ENCODE data around the gene ARHGEF10L.

ARHGEF10L gene

DNA sequence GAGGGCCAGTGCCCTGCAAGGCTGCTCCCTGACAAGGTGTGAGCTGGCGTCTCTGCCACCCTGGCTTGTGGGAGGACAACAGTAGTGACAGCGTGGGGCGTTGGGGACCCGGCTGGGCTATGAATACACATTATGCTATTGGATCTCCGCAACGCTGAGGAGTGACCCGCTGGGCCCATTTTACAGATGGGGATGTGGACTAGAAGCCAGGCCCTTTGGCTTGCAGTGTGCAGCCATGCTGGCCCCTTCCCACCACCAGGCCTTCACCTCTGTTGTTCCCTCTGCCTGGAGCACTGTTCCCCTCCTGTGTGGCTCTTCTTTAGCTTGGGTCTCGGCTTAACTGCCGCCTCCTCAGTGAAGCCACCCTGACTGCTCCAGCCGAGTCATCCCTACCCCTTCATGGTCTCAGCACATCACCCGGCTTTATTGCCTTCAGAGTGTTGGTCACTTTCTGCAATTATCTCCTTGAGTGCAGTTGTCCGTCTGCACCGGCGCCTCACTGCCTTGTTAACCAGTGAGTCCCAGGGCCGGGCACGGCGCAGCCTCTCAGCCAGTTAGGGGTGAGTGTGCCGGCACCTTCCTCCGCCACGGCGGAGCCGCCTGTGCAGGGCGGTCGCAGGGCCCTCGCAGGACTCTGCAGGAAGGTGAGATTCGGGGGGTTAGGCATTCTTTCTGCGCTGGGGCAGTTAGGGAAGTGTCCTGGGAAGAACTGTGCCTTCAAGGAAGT lies 131.3 kb downstream of the ARHGEF10L start:
- in situ Hi-C loops (cut with HindIII; ENCODE audit: low sequenced_read_pairs) = no loop called here

DNA sequence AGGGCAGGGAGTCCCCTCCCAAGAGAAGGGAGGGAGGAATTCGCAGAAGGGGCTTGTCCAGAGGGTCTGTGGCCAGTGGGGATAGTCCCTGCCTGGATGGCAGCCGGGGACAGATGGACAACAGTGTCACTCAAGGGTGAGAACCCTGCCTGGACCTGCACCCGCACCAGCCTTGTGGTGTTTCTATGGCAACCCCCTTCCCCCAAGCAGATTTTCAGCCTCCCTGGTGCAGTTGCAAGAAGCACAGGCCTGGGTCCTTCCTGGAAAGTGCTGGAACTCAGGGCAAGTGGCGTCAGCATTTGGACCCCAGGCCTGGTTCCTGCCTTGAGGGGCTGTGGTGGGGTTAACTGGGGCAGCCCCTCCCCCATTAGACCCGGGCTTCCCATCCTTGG lies 131.8 kb downstream of the ARHGEF10L start:
- in situ Hi-C loops (cut with HindIII; ENCODE audit: low sequenced_read_pairs) = no loop called here

DNA sequence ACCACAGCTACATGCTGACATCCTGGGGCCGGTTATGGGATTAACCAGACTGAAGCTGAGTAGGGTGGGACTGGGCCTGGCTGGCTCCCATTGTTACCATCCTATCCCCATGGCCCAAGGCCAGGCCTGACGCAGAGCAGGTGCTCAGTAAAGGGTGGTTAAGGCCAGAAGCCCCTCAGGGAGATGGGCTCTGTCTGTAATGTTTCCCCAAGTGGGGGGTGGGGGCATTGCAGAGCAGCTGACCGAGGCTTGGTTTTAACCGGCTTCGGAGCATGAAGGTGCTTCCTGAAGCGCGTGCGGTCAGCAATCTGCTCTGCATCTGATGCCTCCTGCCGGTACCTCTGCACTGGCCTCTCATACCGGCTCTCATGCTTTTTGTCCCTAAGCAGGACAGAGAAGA lies 132.2 kb downstream of the ARHGEF10L start:
- in situ Hi-C loops (cut with HindIII; ENCODE audit: low sequenced_read_pairs) = no loop called here

DNA sequence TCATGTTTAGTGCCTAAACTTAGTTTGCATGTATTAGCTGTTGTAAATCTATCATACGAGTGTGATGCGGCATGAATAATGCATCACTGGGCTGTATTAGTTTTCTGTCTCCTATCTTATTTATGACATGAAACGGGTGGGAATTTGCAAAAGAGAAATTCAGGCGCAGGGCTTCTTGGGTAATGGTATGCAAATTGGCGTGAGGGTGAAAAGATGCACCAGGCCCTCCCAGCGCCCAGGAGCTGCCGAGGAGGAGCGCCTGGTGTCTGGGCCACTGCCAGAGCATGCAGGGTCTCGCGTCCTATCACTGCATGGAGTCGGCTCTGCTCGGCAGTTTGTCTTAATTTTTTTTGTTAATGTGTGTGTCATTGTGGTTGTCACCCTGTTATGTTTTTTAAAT lies 132.7 kb downstream of the ARHGEF10L start:
- in situ Hi-C loops (cut with HindIII; ENCODE audit: low sequenced_read_pairs) = no loop called here

DNA sequence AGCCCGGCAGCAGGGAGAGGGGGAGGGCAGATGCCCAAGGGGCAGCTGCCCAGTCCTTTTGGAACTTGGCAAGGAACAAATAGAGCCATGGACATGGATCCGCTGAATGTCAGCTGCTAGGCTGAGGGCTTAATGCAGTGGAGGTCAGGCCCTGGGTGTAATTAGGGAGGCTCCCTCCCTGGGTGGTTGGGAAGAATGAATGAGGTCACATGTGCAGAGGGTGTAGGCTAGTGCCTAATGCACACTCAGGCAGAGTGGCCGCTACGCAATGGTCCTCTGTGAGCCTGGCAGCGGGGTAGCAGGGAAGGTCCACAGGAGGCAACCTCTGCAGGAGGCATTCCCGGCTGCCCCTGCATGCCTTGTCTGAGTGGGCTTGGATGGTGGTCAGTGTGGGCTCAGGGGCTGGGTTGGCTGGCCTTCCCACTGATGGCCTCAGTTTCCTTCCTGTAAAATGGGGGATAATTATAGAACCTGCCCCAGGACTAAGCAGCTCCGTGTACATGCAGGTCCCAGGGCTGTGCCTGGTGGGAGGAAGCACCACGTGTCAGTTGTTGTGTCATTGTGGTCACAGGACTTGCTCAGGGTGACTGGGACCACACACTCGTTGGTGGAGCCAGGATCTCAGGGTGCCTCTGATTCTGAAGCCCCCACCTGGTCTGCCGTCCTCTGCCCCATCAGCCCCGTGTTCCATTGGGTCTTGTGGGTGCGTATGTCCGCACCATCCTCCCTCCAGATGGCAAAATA lies 134.0 kb downstream of the ARHGEF10L start:
- in situ Hi-C loops (cut with HindIII; ENCODE audit: low sequenced_read_pairs) = no loop called here

DNA sequence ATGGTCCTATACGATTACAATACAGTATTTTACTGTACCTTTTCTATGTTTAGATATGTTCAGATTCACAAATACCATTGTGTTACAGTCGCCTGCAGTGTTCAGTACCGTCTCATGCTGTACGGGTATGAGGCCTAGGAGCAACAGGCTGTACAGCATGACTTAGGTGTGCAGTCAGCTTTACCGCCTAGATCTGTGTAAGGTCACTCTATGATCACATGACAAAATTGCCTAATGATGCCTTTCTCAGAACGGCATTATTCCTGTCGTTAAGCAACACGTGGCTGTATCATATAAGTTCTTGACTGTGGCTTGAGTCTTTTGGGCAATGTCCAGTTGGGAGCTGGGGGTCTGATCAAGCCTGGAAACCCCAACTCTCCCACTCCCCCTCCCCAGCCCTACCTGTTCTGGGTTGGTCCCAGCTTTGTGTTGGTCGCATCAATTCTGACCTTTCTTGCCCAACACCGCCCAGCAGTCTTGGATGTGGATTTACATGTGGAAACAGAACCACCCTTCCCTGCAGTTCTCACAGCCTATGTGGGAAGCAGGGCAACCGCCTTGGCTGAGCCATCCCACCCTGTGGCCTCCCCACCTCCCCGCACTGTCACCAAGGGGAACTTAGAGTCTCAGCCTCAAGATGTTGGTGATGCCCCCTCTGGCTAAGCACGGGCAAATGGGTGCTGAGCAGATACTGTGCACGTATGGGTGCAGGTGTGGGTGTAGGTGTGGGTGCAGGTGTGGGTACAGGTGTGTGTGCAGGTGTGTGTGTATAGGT lies 135.4 kb downstream of the ARHGEF10L start:
- in situ Hi-C loops (cut with HindIII; ENCODE audit: low sequenced_read_pairs) = no loop called here

DNA sequence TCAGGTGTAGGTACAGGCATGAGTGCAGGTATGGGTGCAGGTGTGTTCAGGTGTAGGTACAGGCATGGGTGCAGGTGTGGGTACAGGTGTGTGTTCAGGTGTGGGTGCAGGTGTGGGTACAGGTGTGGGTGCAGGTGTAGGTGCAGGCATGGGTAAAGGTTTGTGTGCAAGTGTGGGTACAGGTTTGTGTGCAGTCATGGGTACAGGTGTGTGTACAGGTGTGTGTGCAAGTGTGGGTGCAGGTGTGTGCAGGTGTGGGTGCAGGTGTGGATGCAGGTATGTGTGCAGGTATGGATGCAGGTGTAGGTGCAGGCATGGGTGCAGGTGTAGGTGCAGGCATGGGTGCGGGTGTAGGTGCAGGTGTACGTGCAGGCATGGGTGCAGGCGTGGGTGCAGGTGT lies 136.2 kb downstream of the ARHGEF10L start:
- in situ Hi-C loops (cut with HindIII; ENCODE audit: low sequenced_read_pairs) = no loop called here

DNA sequence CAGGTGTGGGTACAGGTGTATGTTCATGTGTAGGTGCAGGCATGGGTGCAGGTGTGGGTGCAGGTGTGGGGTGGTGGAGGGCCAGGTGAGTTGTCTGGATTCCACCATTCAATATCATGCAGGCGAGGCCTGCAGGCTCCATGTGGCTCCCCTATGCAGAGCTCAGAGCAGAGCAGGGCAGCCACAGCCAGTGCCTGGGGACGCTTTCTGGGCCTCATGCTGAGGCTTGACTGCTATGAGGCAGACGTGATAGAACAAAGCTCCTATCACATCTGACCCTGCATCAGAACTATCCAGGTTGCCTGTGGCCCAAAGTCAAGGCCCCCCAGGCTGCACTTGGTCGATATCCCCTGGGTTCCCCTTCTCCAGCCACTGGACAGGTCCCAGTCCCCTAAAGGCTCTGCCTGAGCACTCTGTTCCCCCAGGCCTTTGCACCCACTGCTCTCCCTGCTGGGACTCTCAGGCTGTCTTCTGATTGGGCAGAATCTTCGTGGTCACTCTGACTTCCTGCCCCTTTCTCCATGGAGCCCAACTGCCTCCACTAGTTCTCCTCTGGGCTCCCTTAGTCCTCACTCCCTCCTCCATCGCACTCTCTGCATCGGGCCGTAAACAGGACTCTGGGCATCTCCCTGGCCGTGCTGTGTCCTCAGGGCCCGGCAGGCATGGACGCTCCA lies 137.0 kb downstream of the ARHGEF10L start:
- in situ Hi-C loops (cut with HindIII; ENCODE audit: low sequenced_read_pairs) = no loop called here

DNA sequence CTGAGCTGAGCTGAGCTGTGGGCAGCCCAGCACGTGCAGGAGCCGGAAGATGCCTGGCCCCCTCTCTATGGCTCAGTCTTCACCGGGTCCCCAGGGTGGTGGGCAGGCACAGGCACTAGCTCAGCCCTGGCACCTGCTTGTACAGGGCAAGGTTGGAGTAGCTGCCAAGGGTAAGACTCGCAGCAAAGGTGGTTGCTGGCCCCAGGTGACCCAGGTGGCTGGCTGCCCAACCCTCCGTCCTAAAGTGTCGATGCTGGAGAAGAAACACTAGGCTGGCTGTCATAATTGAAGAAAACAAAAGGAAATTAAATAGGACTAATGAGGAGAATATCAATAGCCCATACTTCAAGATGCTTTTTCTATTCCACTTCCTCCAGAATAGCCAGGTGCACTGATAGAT lies 138.5 kb downstream of the ARHGEF10L start:
- in situ Hi-C loops (cut with HindIII; ENCODE audit: low sequenced_read_pairs) = no loop called here

DNA sequence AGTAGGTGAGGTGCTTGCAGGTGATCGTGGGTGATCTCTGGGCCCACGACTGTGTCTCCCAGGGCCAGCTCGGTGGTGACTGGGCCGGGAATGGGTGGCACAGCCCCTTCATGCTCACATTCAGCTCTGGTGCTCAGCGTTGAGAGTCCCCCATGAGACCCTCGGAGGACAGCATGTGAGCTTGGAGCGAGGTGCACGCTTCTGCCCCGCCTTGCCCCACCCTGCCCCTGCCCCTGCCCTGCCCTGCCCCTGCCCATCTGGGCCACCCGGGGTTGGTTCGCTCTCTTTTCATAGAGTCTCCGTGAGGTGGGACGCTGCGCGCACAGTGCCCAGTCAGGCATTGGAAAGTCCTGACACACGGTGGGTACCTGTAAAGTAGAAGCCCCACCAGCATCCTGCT lies 140.4 kb downstream of the ARHGEF10L start:
- in situ Hi-C loops (cut with HindIII; ENCODE audit: low sequenced_read_pairs) = no loop called here

DNA sequence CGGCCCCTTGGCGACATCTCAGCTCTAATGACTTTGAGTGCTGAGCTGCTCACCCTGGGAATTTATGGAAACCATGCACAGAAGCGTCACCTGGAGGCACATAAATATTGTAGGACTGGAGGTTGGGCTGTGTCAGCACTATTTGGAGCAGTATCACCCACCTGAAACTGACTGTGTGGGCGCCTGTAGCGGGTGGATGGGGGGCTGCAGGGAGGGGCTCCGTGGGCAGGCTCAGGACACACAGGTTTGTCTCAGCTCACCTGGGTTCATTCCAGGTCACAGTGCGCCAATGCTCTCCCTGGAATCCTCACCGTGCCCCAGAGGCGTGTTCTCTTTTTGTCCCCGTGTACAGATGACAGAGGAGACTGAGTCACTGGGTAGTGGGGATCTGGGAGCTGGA lies 140.8 kb downstream of the ARHGEF10L start:
- in situ Hi-C loops (cut with HindIII; ENCODE audit: low sequenced_read_pairs) = no loop called here

DNA sequence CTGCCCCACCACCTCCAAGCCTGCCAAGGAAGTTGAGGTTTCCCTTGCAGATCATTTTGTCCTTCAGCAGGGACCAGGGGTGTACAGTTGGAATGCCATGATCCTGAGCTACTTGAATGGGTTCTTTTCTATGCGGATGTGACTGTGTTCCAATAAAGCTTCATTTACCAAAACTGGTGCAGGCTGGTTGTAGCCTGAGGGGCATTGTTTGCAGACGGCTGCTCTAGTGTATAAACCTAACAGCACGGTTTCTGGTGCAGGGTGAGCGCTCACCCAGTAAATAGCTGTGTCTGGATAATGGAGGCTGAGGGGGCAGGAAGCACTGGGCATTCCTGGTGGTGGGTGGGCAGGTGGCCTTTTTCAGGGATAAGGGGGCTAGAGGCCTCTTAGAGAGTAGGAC lies 142.9 kb downstream of the ARHGEF10L start:
- in situ Hi-C loops (cut with HindIII; ENCODE audit: low sequenced_read_pairs) = no loop called here

DNA sequence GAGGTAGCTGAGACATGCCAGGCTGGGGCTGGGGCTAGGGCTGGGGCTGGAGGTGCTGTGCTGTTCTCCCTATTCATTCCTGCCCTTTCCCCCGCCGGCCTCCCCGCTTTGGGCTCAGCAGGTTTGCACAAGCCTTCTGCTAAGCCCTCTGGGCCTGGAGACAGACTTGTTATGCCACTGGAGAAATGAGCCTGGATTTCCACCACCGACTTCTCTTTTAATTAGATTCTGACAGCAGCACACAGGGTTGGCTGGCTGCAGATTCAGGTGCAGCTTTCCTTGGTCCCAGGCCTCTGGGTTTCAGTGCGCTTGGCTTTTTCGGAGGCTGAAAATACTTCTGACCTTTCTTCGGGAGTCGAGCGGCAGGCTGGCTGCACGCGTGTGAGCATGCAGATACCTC lies 144.1 kb downstream of the ARHGEF10L start:
- in situ Hi-C loops (cut with HindIII; ENCODE audit: low sequenced_read_pairs) = no loop called here

DNA sequence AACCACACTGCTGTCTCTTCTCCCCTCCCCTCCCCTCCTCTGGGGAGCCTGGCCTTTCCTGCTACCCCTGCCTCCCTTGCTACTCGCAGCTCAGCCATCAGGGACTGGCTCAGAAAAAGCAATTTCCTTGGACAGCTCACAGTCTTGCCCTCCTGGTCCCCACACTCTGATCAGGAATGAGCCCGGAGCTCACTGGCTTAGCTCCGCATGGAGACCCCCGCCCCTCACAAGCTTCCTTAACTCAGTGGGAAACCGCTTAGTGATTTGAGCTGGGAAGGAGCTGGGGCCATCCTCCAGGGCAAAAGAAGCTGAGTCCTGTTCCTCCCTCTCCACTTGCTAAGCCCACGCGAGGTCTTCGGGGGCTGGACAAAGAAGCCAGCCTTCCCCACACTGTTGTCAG lies 145.3 kb downstream of the ARHGEF10L start:
- in situ Hi-C loops (cut with HindIII; ENCODE audit: low sequenced_read_pairs) = no loop called here

DNA sequence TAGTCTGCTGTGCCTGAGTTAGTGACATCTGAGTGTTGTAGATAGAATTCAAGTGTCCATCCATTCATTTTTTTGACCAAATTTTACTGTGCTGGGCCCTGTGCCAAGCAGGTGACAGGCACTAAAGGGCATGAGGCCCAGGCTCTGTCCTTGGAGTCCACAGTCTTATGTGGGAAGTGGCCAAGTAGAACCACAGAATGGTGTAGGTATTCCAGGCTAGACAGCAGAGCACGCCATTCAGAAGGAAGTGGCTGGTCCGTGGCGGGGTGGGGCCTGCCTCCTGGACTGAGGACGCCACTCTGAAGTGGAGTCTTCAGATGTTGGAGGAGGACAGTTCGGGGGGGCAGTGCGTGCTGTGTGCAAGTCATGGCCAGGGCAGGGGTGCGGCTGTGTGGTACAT lies 146.8 kb downstream of the ARHGEF10L start:
- in situ Hi-C loops (cut with HindIII; ENCODE audit: low sequenced_read_pairs) = no loop called here

DNA sequence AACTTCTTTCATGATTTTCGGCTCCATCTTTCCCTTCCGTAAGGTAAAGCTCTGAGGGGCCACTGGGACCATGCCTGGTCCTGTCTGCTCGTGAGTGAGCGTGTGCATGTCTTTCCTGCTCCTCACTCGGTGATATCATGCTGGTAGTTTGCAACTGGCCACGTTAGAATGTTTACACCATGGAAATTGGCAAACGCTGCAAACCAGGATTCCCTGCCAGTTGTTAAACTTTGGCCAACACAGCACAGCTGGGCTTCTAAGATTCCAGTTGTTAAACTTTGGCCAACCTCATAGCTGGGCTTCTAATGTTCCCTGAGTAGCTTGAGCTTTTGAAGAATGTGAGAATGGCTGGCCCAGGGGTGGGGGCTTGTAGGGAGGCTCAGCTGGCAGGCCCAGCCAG lies 147.6 kb downstream of the ARHGEF10L start:
- in situ Hi-C loops (cut with HindIII; ENCODE audit: low sequenced_read_pairs) = no loop called here

DNA sequence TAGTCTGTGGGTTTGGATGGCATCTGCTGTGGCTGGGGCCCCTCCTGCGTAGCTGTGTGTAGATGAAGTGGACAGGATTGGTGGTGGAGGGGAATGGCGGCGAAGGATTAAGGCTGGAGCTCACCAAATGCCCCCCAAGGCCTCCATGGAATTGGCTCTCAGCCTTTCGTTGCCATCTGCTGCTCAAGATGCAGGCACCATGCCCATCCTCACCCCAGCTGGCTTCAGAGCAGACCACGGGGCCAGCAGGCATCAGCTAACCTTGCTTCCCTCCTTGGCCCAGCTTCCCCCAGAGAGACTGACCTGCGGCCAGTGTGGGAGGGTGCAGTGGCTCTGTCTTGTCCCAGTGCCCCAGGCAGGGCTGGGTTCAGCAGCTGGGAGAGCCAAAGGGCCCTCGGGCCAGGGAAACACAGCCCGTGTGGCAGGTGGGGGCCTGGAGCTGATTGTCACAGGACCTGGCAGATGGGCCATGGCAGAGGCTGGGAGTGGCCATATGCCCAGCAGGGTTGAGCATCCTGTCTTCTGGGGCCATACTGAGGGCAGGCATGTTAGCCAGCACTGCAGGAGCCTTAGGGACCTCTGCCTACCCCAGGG lies 148.8 kb downstream of the ARHGEF10L start:
- in situ Hi-C loops (cut with HindIII; ENCODE audit: low sequenced_read_pairs) = no loop called here

DNA sequence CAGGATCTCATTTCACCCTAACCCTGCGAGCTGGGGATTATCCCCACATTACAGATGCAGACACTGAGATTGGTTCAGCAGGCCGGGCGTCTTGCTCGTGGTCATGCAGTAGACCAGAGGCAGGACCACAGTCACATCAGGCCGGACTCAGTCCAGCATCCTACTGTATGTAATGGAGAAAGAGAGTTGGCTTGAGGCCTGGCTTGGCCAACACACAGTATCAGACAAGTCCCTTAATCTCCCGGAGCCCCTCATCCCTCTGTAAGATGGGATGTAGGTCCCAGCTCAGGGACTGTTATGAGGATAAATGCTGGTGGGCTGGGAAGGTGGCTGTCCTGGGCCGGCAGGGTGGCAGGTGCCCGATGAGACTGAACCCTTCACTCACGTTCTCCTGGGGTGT lies 149.5 kb downstream of the ARHGEF10L start:
- in situ Hi-C loops (cut with HindIII; ENCODE audit: low sequenced_read_pairs) = no loop called here

DNA sequence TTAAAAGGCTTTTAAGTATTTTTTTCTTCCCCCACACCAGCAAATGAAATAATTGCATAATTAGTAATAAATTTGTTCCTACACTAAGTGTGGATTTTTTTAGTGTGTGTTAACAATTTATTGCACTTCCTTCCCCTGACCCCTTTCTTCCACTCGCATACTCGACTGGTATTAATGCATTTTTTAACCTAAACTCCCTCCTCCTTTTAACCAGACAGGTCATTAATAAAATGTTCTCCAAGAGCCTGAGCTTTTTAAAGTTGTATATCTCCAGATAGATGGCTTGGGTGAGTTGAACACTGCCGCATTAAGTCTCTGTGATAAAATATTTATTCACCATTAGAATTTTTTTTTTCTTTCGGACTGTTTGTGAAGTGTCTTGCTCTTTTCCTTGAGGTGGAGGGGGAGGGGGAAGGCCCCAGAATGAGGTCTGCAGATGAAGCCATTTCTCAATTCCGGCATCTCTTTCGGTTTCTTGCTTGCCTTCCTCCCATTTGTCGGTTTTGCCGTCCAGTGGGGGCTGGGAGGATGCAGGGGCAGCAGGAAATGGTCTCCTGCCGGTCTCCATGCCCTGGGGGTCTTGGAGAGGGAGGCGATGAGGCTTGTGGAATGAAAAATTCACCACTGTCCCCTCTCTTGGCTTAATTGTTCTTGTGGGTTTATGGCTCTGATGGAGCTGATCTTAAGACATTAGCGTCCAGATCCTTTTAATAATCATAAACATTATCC lies 151.6 kb downstream of the ARHGEF10L start:
- in situ Hi-C loops (cut with HindIII; ENCODE audit: low sequenced_read_pairs) = no loop called here

DNA sequence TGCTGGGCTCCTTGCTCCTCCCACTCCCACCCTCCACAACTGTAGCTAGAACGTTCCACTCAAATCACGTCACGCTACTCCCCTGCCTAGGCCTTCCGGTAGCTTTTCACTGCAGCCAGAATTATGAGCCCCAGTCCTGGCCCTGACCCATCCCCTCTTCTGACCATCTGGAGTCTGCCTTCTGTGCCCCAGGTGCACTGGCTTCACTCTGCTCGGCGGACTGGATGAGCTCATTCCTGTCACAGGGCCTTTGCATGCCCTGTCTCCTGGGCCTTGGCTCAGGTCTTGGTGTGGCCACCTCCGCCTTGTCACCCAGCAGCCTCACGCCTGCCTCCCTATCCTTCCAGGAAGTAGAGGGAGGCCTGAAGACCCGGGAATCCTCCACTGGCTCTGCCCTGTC lies 153.1 kb downstream of the ARHGEF10L start:
- in situ Hi-C loops (cut with HindIII; ENCODE audit: low sequenced_read_pairs) = no loop called here
